ENCODE measurements around the gene PAF1.

GRCh38 chr19:39386557-39386956 is 4.3 kb downstream of the PAF1 start:
- no peak for TF ChIP-seq POLR2AphosphoS5 (IDR thresholded peaks at IDR 0.05; ENCODE audit: low read depth)
- no peak for TF ChIP-seq CTCF (IDR thresholded peaks at IDR 0.05; ENCODE audit: insufficient read depth, low read length)

Data from HL-60 (cell line).